Duodenal mucosa (tissue), 2 donors: ENCODE results near the gene TTLL7.

Experiments
- H3K27ac ChIP-seq: one replicate; pipeline ENCODE4 v1.7.0; 2013; ENCODE audit warnings: low read depth, low read length
- H3K27me3 ChIP-seq, 2 donors: one replicate each; pipeline ENCODE4 v1.7.0; 2013; ENCODE audit warnings: low read length in 2 of 2, control low read depth in 1 of 2; ENCODE audit not compliant: insufficient read depth in 2 of 2, control insufficient read depth in 1 of 2
- H3K36me3 ChIP-seq, 2 donors: one replicate each; pipeline ENCODE4 v1.7.0; 2013; ENCODE audit warnings: low read length in 2 of 2, control low read depth in 1 of 2; ENCODE audit not compliant: insufficient read depth in 2 of 2, control insufficient read depth in 1 of 2
- H3K4me1 ChIP-seq, 2 donors: one replicate each; pipeline ENCODE4 v1.7.0; 2013; ENCODE audit warnings: low read length in 2 of 2, control low read depth in 1 of 2; ENCODE audit not compliant: insufficient read depth in 2 of 2, control insufficient read depth in 1 of 2
- H3K4me3 ChIP-seq, 2 donors: one replicate each; pipeline ENCODE4 v1.7.0; 2013; ENCODE audit warnings: low read length in 2 of 2, low read depth in 1 of 2
- H3K9ac ChIP-seq, 2 donors: one replicate each; pipeline ENCODE4 v1.7.0; 2013; ENCODE audit warnings: low read length in 2 of 2, low read depth in 1 of 2
- H3K9me3 ChIP-seq, 2 donors: one replicate each; pipeline ENCODE4 v1.7.0; 2013; ENCODE audit warnings: low read length in 2 of 2, control low read depth in 1 of 2; ENCODE audit not compliant: control insufficient read depth in 1 of 2

TTLL7 gene, protein sequence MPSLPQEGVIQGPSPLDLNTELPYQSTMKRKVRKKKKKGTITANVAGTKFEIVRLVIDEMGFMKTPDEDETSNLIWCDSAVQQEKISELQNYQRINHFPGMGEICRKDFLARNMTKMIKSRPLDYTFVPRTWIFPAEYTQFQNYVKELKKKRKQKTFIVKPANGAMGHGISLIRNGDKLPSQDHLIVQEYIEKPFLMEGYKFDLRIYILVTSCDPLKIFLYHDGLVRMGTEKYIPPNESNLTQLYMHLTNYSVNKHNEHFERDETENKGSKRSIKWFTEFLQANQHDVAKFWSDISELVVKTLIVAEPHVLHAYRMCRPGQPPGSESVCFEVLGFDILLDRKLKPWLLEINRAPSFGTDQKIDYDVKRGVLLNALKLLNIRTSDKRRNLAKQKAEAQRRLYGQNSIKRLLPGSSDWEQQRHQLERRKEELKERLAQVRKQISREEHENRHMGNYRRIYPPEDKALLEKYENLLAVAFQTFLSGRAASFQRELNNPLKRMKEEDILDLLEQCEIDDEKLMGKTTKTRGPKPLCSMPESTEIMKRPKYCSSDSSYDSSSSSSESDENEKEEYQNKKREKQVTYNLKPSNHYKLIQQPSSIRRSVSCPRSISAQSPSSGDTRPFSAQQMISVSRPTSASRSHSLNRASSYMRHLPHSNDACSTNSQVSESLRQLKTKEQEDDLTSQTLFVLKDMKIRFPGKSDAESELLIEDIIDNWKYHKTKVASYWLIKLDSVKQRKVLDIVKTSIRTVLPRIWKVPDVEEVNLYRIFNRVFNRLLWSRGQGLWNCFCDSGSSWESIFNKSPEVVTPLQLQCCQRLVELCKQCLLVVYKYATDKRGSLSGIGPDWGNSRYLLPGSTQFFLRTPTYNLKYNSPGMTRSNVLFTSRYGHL

GRCh38 chr1:83998498-83999315 is at the start of gene TTLL7:
Gene TTLL7, minus strand, starts transcription at chr1:83999132. Its CDS starts 46,921 bp downstream, at chr1:83952211.
- Histone ChIP-seq H3K36me3 (no peaks in the 10 kb centered on the region), H3K4me1 (peaks cover 0 to 3% of the 10 kb centered on the region in 2 donors), H3K27me3 (peaks cover 9 to 31% of the 10 kb centered on the region in 2 donors), H3K9ac (peak within 1 kb of the TSS; percentile 37 to 63), H3K9me3 (no peaks in the 10 kb centered on the region), H3K27ac (peak within 1 kb of the TSS; percentile 49), H3K4me3 (peak within 1 kb of the TSS; percentile 69 to 74)

DNA sequence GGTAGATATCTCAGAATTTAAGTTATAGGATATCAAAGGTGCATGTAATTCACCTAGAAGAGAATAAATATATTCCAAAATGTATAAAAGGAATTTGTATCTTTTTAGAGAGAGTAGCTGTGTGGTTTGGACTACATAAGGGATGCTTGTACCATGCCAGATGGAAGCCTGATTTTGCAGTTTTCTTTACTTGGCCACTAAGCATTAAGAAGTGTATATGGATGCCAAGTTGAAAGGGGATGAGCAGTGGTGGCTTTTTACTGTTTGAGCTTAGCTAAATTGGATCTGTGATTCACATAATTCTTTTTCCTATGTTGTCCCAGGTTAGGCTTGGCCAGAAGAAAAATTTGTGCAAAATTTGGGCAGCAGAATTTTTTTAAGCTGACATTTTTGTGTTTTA is 43.5 kb upstream of the TTLL7 start:
- Histone ChIP-seq H3K4me1 (no peaks in the 10 kb centered on the region), H3K9ac (no peak overlapping the region), H3K27ac (no peak overlapping the region), H3K36me3 (no peaks in the 10 kb centered on the region), H3K9me3 (no peaks in the 10 kb centered on the region), H3K27me3 (no peaks in the 10 kb centered on the region), H3K4me3 (no peak overlapping the region)

DNA sequence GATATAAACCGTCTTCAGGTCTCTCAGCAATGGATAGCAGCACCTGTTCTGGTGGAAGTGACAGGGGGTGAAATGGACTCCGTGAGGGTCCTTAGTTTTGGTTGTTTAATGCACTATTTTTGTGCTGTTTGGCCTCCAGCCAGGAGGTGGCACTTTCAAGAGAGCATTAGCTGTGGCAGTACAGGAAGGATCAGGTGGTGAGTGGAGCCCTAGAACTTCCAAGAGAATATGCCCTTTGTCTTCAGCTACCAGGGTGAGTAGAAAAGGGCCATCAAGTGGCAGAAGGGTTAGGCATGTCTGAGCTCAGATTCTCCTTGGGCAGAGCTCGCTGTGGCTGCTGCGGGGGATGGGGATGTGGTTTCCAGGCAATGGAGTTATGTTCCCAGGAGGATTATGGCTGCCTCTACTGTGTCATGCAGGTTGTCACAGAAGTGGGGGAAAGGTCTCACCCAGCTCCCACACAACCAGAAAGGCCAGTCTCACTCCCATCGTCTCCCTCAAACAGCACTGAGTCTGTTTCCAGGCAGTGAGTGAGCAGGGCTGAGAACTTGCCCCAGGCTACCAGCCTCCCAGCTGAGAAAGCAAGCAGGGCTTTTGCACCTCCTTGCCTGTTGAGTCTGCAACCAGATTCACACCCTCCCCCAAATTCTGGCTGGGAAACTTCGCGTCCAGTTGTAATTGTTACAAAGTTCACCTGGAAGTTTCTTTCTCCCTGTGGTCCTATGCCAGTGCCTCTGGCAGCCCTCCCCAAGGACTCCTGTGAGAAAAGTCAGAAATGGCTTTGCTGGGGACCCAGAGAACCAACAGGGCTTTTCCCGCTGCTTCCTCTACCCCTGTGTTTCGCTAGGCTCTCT is 39.1 kb upstream of the TTLL7 start:
- Histone ChIP-seq H3K27ac (no peak overlapping the region), H3K9ac (no peak overlapping the region), H3K36me3 (no peaks in the 10 kb centered on the region), H3K27me3 (no peaks in the 10 kb centered on the region), H3K4me3 (no peak overlapping the region), H3K9me3 (no peaks in the 10 kb centered on the region), H3K4me1 (no peaks in the 10 kb centered on the region)

GRCh38 chr1:84031802-84032327 is 32.9 kb upstream of the TTLL7 start:
- Histone ChIP-seq H3K9ac (no peak overlapping the region), H3K4me1 (peaks cover 3 to 4% of the 10 kb centered on the region in 2 donors), H3K27me3 (no peaks in the 10 kb centered on the region), H3K27ac (no peak overlapping the region), H3K36me3 (no peaks in the 10 kb centered on the region), H3K4me3 (no peak overlapping the region), H3K9me3 (no peaks in the 10 kb centered on the region)

- Histone ChIP-seq H3K27ac (no peak overlapping the region), H3K4me1 (peaks cover 3 to 4% of the 10 kb centered on the region in 2 donors), H3K9me3 (no peaks in the 10 kb centered on the region), H3K9ac (no peak overlapping the region), H3K36me3 (no peaks in the 10 kb centered on the region), H3K4me3 (no peak overlapping the region), H3K27me3 (no peaks in the 10 kb centered on the region)
Observed at GRCh38 chr1:84027368-84027767, 28.4 kb upstream of the TTLL7 start.

DNA sequence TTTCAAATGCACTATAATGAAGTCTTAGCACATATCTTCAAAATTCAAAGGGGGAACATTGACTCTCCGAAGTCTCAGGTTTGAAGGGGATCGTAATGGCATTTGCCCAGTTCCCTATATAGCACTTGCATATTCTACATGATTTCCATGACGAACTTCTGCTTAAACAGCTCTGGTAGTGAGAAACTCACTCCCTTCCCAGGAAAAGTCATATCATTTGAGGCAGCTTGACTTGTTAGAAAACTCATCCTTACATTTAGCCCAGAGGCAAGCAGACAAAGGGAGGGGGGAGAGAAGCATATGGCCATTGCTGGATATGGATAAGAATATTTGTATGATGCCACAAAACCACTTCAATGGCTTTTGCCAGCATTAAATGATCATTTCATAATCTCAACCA is 27.0 kb upstream of the TTLL7 start:
- Histone ChIP-seq H3K9me3 (no peaks in the 10 kb centered on the region), H3K27me3 (no peaks in the 10 kb centered on the region), H3K4me1 (no peaks in the 10 kb centered on the region), H3K27ac (no peak overlapping the region), H3K9ac (no peak overlapping the region), H3K4me3 (no peak overlapping the region), H3K36me3 (no peaks in the 10 kb centered on the region)

GRCh38 chr1:84021822-84022221 is 22.9 kb upstream of the TTLL7 start:
- Histone ChIP-seq H3K36me3 (no peaks in the 10 kb centered on the region), H3K9me3 (no peaks in the 10 kb centered on the region), H3K9ac (no peak overlapping the region), H3K4me1 (no peaks in the 10 kb centered on the region), H3K27me3 (no peaks in the 10 kb centered on the region), H3K4me3 (no peak overlapping the region), H3K27ac (no peak overlapping the region)

GRCh38 chr1:84020151-84020550 is 21.2 kb upstream of the TTLL7 start:
- Histone ChIP-seq H3K27me3 (no peaks in the 10 kb centered on the region), H3K9me3 (no peaks in the 10 kb centered on the region), H3K4me1 (no peaks in the 10 kb centered on the region), H3K9ac (no peak overlapping the region), H3K27ac (no peak overlapping the region), H3K4me3 (no peak overlapping the region), H3K36me3 (no peaks in the 10 kb centered on the region)

DNA sequence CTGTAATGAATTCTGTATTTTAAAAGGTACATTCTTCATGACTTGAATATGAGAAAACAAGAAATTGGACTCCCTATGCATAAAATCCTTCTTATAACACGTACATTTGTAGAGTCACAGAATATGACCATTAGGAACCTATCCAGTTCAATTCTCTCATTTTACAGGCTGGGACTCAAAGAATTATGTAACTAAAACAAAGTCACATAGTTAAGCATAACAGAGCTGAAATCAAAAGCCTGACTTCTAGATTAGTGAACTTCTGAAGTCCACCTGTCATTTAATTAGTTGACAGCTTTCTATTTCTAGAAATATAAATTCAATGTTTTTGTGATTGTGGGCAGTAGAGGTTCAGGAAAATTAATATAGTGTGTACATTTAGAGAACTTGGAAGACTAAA is 20.3 kb upstream of the TTLL7 start:
- Histone ChIP-seq H3K4me3 (no peak overlapping the region), H3K36me3 (no peaks in the 10 kb centered on the region), H3K27me3 (no peaks in the 10 kb centered on the region), H3K9ac (no peak overlapping the region), H3K4me1 (no peaks in the 10 kb centered on the region), H3K27ac (no peak overlapping the region), H3K9me3 (no peaks in the 10 kb centered on the region)
